Smooth muscle cell of the coronary artery (primary cell): Measurements from ENCODE around the gene ACTL6A. TPM values are rescaled to one million over a fixed set of nuclear protein-coding genes. Genes with fewer than 3 reads are reported as not detected.

ENCODE experiments used
- total RNA-seq: library from RNA; depleted of rRNA; stranded (reverse); fragments of >200 nt; gene quantifications from 2 replicates; pipeline ENCODE4 v1.2.3, GENCODE V29; 2014; ENCODE audit warnings: low replicate concordance

Gene ACTL6A
- 40.4 and 50.4 TPM in 2 replicates for total RNA-seq

GRCh38 chr3:179562591-179563270, at the start of gene ACTL6A:
TSS of gene ACTL6A (plus strand) at chr3:179562926. CDS start at chr3:179563093, 167 bp downstream.

GRCh38 chr3:179604321-179605078, 41.8 kb downstream of the ACTL6A start, which contains the start of the genes MRPL47 and NDUFB5:
TSS of gene MRPL47 (minus strand) at chr3:179604638. CDS start at chr3:179604624, 14 bp downstream.
TSS of gene NDUFB5 (plus strand) at chr3:179604794. CDS start at chr3:179604816, 22 bp downstream.

Other genes with a start within 250 kb of the ACTL6A start
- gene ZNF639, start 239.9 kb upstream of the ACTL6A start, total RNA-seq, result 14.9 and 34.0 TPM in 2 replicates
- gene MFN1, start 215.2 kb upstream of the ACTL6A start, total RNA-seq, result 26.2 and 39.3 TPM in 2 replicates
- gene GNB4, start 111.5 kb upstream of the ACTL6A start, total RNA-seq, result 40.2 and 54.2 TPM in 2 replicates
- 21.6 and 28.0 TPM in 2 replicates for gene MRPL47, start 41.7 kb downstream of the ACTL6A start, total RNA-seq
- gene NDUFB5, start 41.9 kb downstream of the ACTL6A start, total RNA-seq, result 106 and 121 TPM in 2 replicates
- gene USP13, start 90.1 kb downstream of the ACTL6A start, total RNA-seq, result 3.4 and 4.9 TPM in 2 replicates